Muscle of back (tissue), 11 donors: ENCODE data around the gene LIPA. TPM values are rescaled to one million over a fixed set of nuclear protein-coding genes. Genes with fewer than 3 reads are reported as not detected.

Experiments
- DNase-seq, 3 donors: peaks; one replicate each; pipeline versions ENCODE4 v3.0.0 to v3.0.0-alpha.2; 2013
- polyA plus RNA-seq, 10 donors: library from polyadenylated mRNA; unstranded; fragments of 120-200 nt; gene quantifications; one replicate each; pipeline ENCODE4 v1.2.1, GENCODE V29; 2013; ENCODE audit not compliant: insufficient read length in 10 of 10

Gene LIPA
- polyA plus RNA-seq, 10 donors: 31.8 to 48.9 (median 35.4) TPM

DNA sequence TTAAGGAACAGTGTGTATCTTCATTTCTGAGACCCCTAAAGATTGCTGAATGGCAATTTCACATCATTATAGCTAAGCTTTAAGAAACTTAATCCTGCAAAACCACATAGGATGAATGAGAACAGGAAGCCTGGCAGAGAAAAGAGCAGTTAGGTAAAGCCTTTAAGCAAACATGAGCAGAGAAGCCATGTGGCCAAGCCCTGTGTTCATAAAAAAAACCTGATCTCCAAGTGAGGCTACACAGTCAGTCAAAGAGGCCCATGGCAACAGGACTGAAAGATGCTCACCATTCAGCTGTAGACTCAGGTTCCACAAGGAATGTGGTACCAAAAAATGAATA is 9.3 kb downstream of the LIPA start:
- DNase-seq: no peak

DNA sequence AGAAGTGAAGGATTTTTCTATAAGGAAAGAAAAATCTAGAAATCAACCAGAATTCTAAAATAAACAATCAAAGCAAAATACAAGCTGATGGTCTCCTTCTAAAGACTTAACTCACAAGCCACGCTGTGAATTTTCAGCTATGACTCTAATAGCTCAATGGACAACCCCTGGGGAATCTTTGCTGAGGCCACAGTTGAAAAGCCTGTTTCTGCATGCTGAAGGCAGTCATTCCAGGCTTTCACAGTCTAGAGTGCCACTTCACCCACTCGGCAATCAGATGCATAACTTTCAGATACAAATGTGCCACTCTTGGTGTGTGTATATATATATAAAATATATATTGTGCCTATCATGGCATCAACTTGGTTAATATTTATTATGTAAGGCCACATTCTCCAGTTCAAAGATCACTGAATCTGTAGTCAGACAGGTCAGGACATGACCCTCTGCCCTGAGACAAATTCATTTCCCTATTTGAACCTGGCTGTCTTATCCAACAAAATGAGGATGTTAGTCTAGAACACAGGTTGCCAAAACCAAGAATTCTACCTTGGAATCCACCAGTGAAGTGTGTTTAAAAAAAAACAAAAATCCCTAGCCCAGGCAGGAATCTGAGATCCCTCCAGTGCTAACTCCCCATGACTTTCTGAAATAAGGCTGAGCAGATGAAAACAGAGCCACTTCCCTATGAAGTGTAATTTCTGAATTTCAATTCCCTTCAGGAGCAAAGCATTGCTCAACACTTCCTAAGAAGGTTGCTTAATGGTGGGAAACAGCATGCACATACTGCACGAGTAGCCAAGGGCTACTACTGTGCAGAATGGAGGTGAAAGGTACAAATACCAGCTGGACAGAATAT is 9.9 kb downstream of the LIPA start:
- no peak for DNase-seq

DNA sequence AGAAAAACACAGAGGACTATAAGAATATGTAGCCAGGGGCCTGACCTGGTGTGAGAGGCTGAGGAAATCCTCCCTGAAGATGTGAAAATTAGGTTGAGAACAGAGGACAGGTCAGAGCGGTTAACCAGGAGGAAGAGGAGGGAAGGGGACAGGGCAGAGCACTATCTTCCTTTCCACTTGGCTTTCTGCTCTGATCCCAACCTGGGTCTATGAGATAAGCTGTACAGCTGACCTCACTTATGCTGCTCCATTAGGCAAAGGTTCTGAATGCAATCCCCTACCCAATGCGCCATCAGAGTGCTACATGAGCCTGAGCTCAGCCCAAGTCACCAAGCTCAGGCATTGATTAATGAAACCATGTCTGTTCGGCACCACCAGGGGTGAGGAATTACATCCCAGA is 10.5 kb downstream of the LIPA start:
- no peak for DNase-seq

DNA sequence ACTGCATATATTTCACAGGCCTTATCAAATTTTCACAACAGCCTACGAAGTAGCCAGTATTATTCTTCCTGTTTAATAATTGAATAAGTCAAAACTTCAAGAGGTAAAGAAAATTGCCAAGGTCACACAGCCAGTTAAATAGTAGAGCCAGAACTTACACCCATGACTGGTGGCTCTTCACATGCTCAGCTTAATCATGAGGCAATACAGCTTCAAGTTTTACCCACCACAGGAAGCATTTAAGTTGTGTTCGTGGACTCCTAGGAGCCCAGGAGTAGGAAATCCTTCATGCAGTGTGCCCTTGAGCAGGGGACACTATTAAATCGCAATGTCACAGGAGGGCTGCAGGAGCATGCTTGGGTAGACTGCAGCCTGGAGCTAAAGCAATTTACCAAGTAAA is 11.1 kb downstream of the LIPA start:
- no peak for DNase-seq

DNA sequence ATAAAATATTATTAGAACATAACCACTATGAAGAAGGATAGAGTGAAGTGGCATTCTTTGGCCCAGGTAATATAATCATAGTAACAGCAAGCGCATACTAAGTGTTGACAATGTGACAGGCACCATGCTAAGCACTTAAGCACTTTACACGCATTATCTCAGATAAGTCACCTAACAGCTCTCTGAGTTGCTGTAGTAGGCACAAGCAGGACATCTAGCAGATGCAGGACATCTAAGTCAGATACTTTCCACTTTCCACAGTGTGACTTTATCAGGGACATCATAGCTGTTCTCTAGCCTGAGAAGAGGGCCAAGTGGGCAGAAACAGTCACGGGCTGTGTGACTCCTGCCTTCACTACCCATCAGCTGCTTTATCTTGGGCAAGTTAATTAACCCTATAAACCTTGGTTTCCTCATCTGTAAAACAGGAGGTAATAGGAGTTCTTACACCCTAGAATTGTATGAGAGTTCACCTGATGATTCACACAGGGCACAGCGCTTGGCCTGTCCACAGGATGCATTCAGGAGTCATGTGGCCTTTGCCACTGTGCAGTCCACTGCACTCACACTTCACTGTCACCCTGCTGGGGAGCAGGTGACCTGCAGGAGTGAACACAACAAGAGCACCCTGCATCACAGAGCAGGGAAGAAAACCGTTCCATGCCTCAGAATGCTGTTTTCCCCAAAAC is 12.5 kb downstream of the LIPA start:
- no peak for DNase-seq

DNA sequence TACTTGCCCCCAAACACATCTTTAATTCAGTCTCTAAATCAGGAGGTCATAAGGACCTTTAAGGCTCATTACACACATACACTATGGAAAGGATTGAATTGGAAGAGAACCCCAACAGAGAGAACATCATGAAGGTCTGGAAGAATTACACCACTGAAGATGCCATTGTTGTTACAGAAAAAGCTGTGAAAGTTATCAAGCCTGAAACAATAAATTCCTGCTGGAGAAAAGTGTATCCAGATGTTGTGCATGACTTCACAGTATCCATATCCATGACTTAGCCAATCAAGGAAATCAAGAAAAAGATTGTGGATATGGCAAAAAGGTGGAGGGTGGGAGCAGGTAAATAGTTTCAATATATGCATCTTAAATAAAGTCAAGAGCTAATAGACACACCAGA is 13.7 kb downstream of the LIPA start:
- DNase-seq: no peak

DNA sequence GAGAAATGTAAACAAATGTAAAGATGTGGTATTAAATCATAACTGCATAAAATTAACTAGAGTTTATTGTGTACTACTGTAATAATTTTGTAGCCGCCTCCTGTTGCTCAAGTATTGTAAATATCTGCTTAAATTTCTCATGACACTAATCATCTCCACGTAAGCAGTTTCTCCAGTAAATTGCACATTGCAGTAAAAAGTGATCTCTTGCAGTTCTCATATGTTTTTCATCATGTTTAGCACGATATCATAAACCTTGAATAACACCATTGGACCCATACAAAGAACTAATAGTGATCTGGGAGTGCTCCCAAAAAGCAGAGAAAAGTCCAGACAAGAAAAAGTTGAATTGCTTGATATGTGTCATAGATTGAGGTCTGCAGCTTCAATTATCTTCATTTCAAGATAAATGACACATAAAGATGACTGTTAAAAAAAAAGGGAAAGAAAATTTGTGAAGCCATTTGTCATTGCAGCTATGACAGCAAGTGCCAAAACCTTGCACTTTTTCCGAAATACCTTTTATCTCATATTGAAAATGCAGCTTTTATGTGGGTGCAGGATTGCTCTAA is 15.3 kb downstream of the LIPA start:
- peak in 1 of 3 donors; percentile 42 for DNase-seq

DNA sequence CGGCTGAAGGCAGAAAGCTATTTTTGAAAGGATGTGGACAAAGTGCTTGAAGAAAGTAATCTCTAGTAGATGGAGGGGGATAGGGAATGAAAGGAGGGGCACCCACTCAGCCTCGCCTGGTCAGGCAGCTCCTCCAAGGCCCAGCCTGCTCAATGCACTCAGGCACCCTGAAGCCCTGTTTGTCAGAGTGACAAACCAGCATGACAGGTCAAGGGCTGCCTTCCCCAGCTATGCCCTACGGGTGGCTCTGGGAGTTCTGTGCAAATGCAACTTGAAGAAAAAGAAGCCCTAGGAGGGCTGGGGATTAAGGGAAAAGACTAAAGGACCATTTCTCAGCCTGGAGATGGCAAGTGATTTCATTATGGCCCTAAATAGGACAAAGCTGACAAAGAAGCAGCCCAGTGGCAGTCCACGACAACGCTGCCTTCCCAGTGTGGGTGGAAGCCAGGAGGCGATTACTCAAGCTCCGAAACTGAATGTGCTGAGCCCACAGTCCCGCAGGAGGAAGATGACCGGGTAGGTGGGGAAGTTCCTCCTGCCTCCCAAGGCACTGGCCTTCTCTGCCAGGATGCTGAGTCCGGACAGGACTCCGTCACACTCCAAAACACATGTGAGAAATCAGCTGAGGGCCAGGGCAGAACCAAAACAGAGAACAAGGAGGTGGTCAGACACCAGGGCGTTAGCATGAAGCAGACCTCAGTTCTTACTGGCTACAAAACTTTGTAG is 16.3 kb downstream of the LIPA start:
- DNase-seq: peak in 2 of 3 donors; percentile 21 to 56

DNA sequence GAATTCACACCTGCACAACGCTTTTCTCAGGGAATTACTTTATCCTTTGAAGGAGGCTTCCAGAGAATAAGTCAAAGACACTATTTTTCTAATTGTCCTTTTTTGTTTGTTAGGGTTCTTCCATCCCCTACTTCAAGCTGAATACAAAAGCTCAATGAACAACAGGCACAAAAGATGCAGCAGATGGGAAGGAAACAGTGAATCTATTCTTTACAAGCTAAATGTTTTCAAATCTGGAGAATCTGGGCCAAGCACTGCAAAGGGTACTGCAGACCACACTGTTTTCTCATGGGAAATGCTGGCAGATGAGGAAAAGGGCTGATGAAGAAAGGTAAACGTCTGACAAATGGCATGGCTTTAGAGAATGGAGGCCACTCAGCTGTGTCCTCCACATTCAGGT is 18.5 kb downstream of the LIPA start:
- no peak for DNase-seq

DNA sequence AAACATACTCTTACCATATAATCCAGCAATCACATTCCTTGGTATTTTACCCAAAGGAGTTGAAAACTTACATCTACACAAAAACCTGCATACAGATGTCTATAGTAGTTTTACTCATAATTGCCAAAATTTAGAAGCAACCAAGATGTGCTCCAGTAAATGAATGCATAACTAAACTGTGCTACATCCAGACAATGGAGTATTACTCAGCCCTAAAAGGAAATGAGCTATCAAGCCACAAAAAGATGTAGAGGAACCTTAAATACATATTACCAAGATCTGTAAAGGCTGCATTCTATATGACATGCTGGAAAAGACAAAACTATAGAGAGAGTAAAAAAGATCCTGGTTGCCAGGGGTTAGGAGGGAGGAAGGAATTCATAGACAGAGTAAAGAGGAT is 22.6 kb downstream of the LIPA start:
- DNase-seq: no peak

DNA sequence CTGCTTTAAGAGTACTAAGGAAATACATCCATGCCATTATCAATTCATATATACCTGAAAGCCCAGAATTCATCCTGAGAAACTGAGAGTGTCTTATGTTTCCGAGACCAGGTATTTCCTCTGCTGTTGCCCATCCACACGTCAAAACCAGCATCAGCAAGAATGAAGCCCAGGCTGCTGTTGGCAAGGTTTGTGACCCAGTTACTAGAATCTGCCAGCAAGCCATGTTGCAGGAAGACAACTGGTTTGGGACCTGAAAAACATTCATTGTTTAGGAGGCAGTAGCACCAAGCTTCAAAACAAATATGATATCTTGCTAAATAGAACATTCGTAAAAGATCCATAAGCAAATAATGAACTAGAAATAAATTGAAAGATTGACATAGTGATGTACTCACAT is 23.4 kb downstream of the LIPA start:
- no peak for DNase-seq

DNA sequence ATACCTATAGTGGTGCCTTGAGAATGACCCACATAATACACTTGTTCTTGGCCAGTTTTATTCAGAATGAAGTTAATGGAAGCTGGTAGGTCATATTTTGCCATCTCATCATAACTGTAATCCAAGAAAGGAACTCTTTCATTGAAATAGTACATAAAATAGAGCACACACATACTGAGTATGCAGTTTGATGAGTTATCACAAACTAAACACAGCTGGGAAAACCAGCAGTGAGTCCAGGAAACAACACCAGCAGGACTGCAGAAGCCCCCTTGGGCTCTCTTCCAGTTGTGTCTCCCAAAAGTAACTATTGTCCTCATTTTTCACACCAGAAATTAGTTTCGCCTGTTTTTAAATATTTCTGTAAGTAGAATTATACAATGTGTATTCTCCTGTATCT is 24.7 kb downstream of the LIPA start:
- no peak for DNase-seq

DNA sequence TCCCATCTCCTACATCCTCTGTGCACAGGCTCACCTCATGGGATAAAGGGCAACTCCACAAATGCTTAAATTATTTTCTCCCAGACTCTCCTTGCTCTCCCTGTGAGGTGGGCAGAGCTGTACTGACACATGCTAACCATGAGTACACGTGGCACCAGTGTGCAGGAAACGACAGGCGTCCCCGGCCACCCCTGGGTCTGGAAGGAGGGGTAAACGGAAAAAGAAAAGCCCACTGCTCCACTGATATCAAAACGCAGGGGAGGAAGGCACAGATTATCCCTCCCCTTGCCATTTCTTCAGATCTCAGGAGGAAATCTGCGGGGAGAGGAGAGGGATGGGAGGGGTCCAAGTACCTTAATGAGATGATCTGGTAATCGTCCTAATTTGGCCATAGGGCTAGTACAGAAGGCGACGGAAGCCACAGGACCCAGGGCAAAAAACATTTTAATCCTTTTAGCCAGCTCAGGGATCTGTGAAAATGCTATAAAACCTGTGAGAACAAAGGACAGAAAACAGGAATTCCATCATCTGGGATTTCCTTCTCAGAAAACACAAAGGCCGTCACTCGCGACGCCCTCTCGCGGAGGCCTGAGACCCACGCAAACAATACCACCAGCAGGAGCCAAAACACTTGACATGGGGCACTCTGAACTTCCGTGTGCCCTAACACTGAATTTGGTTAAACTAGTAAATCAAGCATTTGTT is 26.7 kb downstream of the LIPA start:
- no peak for DNase-seq

DNA sequence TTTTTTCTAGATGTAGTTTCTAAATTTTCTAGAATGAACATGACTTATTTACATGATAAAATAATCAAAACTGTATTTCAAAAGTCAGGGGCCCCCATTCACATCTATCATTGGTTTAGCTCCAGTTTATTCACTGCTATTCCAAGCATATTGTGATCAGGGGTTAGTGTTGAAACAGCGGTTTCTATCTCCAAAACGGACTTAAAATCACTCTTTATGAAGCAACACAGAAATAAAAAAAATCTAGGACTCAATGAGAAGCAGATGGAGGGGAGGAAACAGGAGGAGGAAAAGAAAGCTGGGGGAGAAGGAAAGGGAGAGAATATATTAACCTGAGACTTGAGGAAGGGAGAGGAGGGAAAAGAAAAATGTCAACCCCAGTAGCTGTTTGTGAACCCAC is 29.7 kb downstream of the LIPA start:
- DNase-seq: no peak

DNA sequence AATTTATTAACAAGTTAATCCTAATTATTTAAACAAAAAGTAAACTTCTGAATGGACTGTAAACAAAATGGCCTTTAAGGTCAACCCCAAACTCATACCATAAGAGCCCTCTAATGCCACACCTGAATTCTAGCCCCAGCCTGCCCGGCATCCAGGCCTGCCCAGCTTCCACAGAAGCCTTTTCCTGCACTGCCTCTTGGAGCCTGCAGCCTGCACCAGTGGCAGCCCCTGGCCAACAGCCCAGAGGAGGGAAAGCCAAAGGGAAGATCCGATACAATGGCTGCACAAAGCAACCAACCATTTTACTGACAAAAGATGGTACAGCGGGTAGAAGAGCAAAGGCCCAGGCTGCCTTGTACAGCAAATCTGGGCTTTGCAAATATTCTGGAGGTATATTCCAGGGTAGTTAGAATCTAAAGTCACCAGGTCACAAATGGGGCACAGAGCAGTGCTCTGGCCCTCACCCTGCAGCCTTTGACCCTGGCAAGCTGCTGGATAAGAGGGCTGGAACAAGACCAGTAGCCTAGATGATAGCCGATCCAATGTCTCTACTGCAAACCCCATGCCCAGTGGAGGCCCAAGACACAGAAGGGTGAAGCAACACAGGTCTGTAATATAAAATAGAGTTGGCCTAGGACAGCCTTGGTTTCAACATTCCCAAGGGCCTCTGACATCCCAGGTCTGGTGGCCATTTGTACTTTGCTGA is 31.9 kb downstream of the LIPA start:
- no peak for DNase-seq

DNA sequence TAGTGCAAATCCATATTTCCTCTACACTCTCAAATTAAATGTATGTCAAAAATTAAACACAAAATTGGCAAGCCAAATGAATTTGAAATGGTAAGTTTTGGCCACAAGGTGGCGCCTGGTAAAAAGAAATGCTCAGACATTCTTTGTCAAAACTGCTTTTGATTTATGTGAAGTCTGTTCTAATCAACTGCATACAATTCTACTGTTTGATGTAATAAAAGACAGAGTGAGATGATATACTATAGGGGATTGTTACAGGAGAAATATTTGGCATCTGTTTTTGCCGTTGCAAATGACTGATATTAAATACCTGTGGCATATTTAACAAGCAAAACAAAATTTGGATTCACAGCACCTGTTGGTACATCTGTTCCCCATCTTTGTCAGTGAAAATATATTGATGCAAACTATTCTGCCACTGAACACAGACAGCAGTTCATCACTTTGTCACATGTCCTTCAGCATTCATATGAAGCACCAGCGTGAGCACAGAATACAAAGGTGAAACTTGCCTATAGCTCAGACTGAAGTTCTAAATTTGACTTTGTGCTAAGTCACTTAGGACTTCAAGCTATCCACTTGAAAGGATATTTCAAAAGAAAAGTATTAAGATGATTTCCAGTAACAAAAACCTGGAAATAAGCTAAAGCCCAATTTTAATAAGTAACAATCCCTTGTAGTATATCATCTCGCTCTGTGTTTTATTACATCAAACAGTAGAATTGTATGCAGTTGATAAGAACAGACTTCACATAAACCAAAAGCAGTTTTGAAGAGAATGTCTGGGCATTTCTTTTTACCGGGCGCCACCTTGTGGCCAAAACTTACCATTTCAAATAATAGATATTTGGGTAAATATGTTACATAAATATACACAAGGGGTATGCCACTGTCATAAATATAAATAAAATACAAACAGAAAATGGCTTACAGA is 34.3 kb downstream of the LIPA start:
- peak; percentile 64 to 79 (median 73) for DNase-seq

DNA sequence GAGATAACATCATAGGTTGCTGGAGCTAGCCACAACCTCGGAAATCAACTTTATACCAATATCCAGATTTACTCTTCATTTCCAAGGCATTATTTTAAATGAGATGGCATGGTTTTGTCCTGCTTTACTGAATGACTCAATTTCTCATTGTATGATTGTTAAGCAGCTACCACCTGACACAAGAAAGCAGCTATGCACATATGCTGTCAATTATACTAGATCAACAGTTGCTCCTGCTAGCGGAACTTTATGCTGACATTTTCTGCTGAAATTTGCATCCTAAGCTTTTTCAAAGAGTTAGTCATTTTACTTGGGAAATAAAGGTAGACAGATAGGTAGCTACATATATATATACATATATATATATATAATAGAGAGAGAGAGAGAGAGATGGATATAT is 35.5 kb downstream of the LIPA start:
- DNase-seq: no peak

DNA sequence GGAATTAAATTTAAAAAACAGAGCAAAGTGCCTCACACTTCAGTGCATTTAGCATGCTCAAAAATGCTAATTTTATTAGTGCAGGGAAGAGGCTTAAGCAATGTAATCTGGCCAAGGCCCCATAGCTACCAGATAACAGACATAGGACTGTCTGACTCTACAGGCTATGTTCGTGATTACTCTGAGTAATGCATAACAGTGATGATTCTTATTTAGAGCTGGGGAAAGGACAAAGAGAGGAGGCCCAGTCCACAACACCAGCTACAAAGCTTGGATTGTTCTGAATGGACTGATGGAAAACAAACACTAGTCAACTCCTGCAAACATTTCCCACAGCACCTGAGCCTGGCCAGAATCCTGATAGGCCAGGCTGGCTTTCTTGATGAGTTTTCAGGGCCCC is 36.1 kb downstream of the LIPA start:
- no peak for DNase-seq

DNA sequence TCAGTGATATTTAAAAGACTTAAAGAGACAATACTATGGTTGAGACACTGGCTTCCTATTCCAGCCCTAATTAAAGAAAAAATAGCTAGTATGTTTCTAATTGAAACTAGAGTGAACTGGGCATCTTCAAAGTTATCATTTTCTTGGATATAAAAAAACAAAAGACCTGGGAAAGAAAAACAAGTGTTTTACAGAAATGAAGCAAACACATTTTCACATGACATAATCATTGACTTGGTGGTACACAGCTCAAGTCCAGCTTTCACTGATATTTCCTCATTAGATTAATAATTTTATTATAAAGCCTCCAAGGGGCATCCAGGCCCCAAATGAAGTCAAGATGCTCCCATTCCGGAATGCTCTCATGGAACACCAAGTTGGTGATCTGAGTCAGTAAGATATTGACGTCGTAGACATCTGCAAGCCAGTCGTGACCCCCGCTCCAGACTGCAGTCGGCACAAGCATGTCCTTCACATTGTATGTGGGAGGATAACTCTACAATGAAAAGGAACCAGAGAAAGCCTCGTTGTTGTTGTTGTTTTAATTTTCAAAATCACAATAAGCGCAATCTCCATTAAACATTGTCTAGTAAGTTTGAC is 36.9 kb downstream of the LIPA start:
- no peak for DNase-seq
